ENCODE measurements around the gene GLI3.

DNA sequence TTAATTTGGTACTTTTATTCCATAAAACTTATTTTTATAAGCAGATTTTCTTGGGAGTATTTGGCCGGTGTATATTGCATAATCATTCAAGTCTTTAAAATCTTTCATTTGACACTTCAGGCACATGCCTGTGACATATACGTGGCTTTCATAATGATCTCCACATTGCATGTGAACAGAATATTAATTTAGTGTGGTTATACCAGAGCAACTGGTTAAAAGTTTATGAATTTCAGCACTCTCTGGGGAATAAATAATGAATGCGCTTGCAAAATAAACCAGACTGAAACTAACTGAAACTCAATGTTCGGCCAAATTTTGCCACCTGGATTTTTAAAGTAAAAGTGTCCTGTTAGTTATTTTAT lies 242.3 kb downstream of the GLI3 start:
- TF ChIP-seq, protein P1, sequence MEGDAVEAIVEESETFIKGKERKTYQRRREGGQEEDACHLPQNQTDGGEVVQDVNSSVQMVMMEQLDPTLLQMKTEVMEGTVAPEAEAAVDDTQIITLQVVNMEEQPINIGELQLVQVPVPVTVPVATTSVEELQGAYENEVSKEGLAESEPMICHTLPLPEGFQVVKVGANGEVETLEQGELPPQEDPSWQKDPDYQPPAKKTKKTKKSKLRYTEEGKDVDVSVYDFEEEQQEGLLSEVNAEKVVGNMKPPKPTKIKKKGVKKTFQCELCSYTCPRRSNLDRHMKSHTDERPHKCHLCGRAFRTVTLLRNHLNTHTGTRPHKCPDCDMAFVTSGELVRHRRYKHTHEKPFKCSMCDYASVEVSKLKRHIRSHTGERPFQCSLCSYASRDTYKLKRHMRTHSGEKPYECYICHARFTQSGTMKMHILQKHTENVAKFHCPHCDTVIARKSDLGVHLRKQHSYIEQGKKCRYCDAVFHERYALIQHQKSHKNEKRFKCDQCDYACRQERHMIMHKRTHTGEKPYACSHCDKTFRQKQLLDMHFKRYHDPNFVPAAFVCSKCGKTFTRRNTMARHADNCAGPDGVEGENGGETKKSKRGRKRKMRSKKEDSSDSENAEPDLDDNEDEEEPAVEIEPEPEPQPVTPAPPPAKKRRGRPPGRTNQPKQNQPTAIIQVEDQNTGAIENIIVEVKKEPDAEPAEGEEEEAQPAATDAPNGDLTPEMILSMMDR (IDR thresholded peaks at IDR 0.05), result no peak
- no peak for TF ChIP-seq POLR2A (IDR thresholded peaks at IDR 0.05)
